ENCODE data around the gene TIAM1. TPM values are rescaled to one million over a fixed set of nuclear protein-coding genes. Genes with fewer than 3 reads are reported as not detected.

TIAM1 gene
- total and polyA plus RNA-seq, 2 donors, result 25.8 to 30.5 TPM

DNA sequence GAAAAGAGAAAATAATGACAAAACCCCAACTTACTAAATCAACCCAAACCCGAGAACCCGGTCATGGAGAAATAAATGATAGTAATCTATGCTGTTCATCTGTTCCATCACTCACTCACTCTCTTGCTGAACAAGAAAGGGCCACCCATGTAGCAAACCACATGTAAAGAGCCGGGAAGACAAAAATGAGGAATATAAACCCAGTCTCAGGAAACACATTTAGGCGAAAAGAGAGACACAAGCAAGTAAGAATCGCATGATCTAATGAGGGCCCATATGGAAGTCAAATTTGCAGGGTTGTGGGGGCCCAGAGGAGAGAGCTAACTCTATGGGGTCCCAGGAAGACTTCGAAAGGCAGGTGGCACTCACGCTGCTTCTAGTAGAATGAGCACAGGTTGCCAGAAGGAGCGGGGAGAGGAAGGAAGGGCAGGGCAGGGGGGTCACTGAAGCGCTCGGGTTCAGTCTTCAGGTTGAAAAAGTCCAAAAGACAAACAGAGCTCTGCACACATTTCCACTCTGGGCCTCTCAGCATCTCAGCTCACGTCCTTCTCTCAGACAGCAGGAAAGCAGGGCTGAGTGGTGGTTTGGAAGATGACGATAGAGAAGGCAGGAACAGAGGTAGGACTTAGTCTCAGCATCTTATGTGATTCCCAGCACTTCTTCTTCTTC lies 162.8 kb downstream of the TIAM1 start:
- peaks cover 3 to 7% of the 10 kb centered on the region in 2 donors for H3K36me3 ChIP-seq (ENCODE audit: control insufficient read depth in 2 of 2, insufficient read depth in 2 of 2, low read length in 1 of 2)

GRCh38 chr21:31180256-31181081 lies 163.6 kb downstream of the TIAM1 start:
- Histone ChIP-seq H3K4me1 (ENCODE audit: control insufficient read depth in 2 of 2, insufficient read depth in 2 of 2, low read length in 2 of 2) (peaks cover 39 to 56% of the 10 kb centered on the region in 2 donors), H3K27me3 (ENCODE audit: control insufficient read depth in 2 of 2, insufficient read depth in 1 of 2, low read length in 1 of 2) (no peaks in the 10 kb centered on the region), H3K9me3 (ENCODE audit: control insufficient read depth in 2 of 2, insufficient read depth in 1 of 2, low read length in 1 of 2) (no peaks in the 10 kb centered on the region), H3K4me3 (ENCODE audit: low read length in 2 of 2) (peak overlapping the region in 1 of 2 donors; percentile 11), H3K36me3 (ENCODE audit: control insufficient read depth in 2 of 2, insufficient read depth in 2 of 2, low read length in 1 of 2) (peaks cover 3 to 7% of the 10 kb centered on the region in 2 donors), H3K27ac (ENCODE audit: low read depth in 1 of 2, low read length in 1 of 2) (peak overlapping the region in 1 of 2 donors; percentile 98)
- WGBS, result 54% methylated on average over 5 of the region's 5 CpGs
- DNase-seq (ENCODE audit: low read depth in 6 of 9, low spot score in 9 of 9), result peak in 2 of 9 donors; percentile 63 to 81

More for the DNA sequence above, 162.8 kb downstream of the TIAM1 start:
- peak in 6 of 9 donors; percentile 49 to 84 (median 58) for DNase-seq (ENCODE audit: low read depth in 6 of 9, low spot score in 9 of 9)
- no peaks in the 10 kb centered on the region for H3K27me3 ChIP-seq (ENCODE audit: control insufficient read depth in 2 of 2, insufficient read depth in 1 of 2, low read length in 1 of 2)
- peak overlapping the region; percentile 1 to 11 for H3K4me3 ChIP-seq (ENCODE audit: low read length in 2 of 2)
- H3K4me1 ChIP-seq (ENCODE audit: control insufficient read depth in 2 of 2, insufficient read depth in 2 of 2, low read length in 2 of 2), result peaks cover 39 to 63% of the 10 kb centered on the region in 2 donors
- WGBS, result 16% methylated on average over 12 of the region's 12 CpGs
- peak overlapping the region; percentile 77 to 98 for H3K27ac ChIP-seq (ENCODE audit: low read depth in 1 of 2, low read length in 1 of 2)
- no peaks in the 10 kb centered on the region for H3K9me3 ChIP-seq (ENCODE audit: control insufficient read depth in 2 of 2, insufficient read depth in 1 of 2, low read length in 1 of 2)

- no peak overlapping the region for H3K4me3 ChIP-seq (ENCODE audit: low read length in 2 of 2)
- DNase-seq (ENCODE audit: low read depth in 6 of 9, low spot score in 9 of 9), result no peak
- no peaks in the 10 kb centered on the region for H3K9me3 ChIP-seq (ENCODE audit: control insufficient read depth in 2 of 2, insufficient read depth in 1 of 2, low read length in 1 of 2)
- H3K27me3 ChIP-seq (ENCODE audit: control insufficient read depth in 2 of 2, insufficient read depth in 1 of 2, low read length in 1 of 2), result no peaks in the 10 kb centered on the region
- H3K36me3 ChIP-seq (ENCODE audit: control insufficient read depth in 2 of 2, insufficient read depth in 2 of 2, low read length in 1 of 2), result peaks cover 2 to 9% of the 10 kb centered on the region in 2 donors
- WGBS, result 92% methylated on average over 4 of the region's 4 CpGs
- no peak overlapping the region for H3K27ac ChIP-seq (ENCODE audit: low read depth in 1 of 2, low read length in 1 of 2)
- H3K4me1 ChIP-seq (ENCODE audit: control insufficient read depth in 2 of 2, insufficient read depth in 2 of 2, low read length in 2 of 2), result peaks cover 15 to 29% of the 10 kb centered on the region in 2 donors
These were observed 167.3 kb downstream of the TIAM1 start for GRCh38 chr21:31176725-31177124.

DNA sequence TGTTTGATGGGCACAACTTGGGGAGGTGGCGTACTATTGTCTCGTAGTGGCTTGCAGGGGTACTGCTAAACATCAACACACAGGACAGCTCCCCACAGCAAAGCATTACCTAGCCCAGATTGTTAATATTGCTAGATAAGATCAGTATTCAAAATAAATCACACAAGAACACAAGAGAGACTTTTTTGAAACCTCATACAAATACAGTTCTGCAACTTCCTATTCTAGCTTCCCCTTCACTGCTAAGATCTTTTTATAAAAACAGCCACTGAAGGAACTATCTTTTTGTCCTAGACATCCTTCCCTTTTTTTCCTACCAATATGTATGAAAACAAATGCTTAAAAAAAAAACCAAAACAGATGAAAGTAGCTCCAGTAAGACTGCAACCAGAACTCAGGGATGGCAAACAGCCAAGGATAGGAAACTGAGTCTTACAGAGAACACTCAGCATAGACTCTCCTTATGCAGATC lies 167.9 kb downstream of the TIAM1 start:
- no peak overlapping the region for H3K27ac ChIP-seq (ENCODE audit: low read depth in 1 of 2, low read length in 1 of 2)
- 76% methylated on average over 2 of the region's 2 CpGs for WGBS
- H3K4me1 ChIP-seq (ENCODE audit: control insufficient read depth in 2 of 2, insufficient read depth in 2 of 2, low read length in 2 of 2), result peaks cover 11 to 23% of the 10 kb centered on the region in 2 donors

GRCh38 chr21:31173881-31174555 lies 170.0 kb downstream of the TIAM1 start:
- Histone ChIP-seq H3K36me3 (ENCODE audit: control insufficient read depth in 2 of 2, insufficient read depth in 2 of 2, low read length in 1 of 2) (peaks cover 3 to 4% of the 10 kb centered on the region in 2 donors), H3K4me3 (ENCODE audit: low read length in 2 of 2) (no peak overlapping the region), H3K27ac (ENCODE audit: low read depth in 1 of 2, low read length in 1 of 2) (no peak overlapping the region), H3K9me3 (ENCODE audit: control insufficient read depth in 2 of 2, insufficient read depth in 1 of 2, low read length in 1 of 2) (no peaks in the 10 kb centered on the region), H3K27me3 (ENCODE audit: control insufficient read depth in 2 of 2, insufficient read depth in 1 of 2, low read length in 1 of 2) (no peaks in the 10 kb centered on the region), H3K4me1 (ENCODE audit: control insufficient read depth in 2 of 2, insufficient read depth in 2 of 2, low read length in 2 of 2) (peaks cover 2 to 14% of the 10 kb centered on the region in 2 donors)
- WGBS, result 56% methylated on average over 25 of the region's 25 CpGs
- no peak for DNase-seq (ENCODE audit: low read depth in 6 of 9, low spot score in 9 of 9)

More for the DNA sequence above, 167.9 kb downstream of the TIAM1 start:
- Histone ChIP-seq H3K9me3 (ENCODE audit: control insufficient read depth in 2 of 2, insufficient read depth in 1 of 2, low read length in 1 of 2) (no peaks in the 10 kb centered on the region), H3K27me3 (ENCODE audit: control insufficient read depth in 2 of 2, insufficient read depth in 1 of 2, low read length in 1 of 2) (no peaks in the 10 kb centered on the region), H3K36me3 (ENCODE audit: control insufficient read depth in 2 of 2, insufficient read depth in 2 of 2, low read length in 1 of 2) (peaks cover 3 to 9% of the 10 kb centered on the region in 2 donors), H3K4me3 (ENCODE audit: low read length in 2 of 2) (no peak overlapping the region)
- no peak for DNase-seq (ENCODE audit: low read depth in 6 of 9, low spot score in 9 of 9)

- no peaks in the 10 kb centered on the region for H3K9me3 ChIP-seq (ENCODE audit: control insufficient read depth in 2 of 2, insufficient read depth in 1 of 2, low read length in 1 of 2)
- no peak overlapping the region for H3K4me3 ChIP-seq (ENCODE audit: low read length in 2 of 2)
- no peaks in the 10 kb centered on the region for H3K27me3 ChIP-seq (ENCODE audit: control insufficient read depth in 2 of 2, insufficient read depth in 1 of 2, low read length in 1 of 2)
- no peak for DNase-seq (ENCODE audit: low read depth in 6 of 9, low spot score in 9 of 9)
- H3K27ac ChIP-seq (ENCODE audit: low read depth in 1 of 2, low read length in 1 of 2), result no peak overlapping the region
- 94% methylated on average over 6 of the region's 6 CpGs for WGBS
- peaks cover 2 to 14% of the 10 kb centered on the region in 2 donors for H3K4me1 ChIP-seq (ENCODE audit: control insufficient read depth in 2 of 2, insufficient read depth in 2 of 2, low read length in 2 of 2)
- H3K36me3 ChIP-seq (ENCODE audit: control insufficient read depth in 2 of 2, insufficient read depth in 2 of 2, low read length in 1 of 2), result peaks cover 3 to 4% of the 10 kb centered on the region in 2 donors
These were observed 171.7 kb downstream of the TIAM1 start for GRCh38 chr21:31172328-31172727.

DNA sequence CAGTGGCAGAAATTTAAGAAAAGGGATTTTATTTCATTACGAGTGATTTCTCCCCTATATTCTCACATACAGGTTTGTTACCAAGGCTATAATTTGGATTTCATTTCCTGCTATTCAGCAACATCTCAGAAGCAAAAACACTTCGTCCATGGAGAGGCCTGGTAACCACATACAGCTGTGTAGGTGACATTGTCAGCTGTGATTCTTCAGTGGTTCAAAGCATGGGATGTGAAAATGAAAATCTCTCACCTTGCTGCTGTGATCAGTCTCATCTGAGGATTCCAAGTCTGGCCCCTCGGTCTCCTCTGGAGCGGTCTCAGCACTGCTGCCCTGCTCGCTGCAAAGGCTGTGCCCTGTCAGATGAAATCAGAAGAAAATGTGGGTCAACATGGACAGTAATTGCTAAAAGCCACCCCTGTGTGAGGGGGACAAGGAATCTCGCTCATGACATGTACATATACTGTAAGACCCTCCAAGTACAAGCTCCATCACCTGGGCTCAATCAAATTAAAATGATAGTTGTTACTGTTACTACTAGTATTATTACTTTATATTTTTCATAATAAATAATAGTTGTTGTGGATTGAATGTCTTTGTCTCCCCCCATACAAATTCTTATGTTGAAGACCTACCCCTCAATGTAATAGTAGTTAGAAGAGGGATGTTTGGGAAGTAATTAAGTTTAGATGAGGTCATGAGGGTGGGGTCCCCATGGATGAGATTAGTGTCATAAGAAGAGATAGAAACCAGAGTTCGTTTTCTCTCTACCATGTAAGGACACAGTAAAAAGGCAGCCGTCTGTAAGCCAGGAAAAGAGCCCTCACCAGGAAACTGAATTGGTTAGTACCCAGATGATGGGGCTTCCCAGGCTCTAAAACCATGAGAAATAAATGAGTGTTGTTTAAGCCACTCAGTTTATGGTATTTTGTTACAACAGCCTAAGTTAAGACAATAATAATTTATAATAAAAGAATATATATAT lies 179.1 kb downstream of the TIAM1 start:
- H3K27ac ChIP-seq (ENCODE audit: low read depth in 1 of 2, low read length in 1 of 2), result peak overlapping the region in 1 of 2 donors; percentile 52
- H3K4me3 ChIP-seq (ENCODE audit: low read length in 2 of 2), result no peak overlapping the region
- WGBS, result 80% methylated on average over 8 of the region's 8 CpGs
- H3K4me1 ChIP-seq (ENCODE audit: control insufficient read depth in 2 of 2, insufficient read depth in 2 of 2, low read length in 2 of 2), result peaks cover 6 to 16% of the 10 kb centered on the region in 2 donors
- no peaks in the 10 kb centered on the region for H3K27me3 ChIP-seq (ENCODE audit: control insufficient read depth in 2 of 2, insufficient read depth in 1 of 2, low read length in 1 of 2)
- DNase-seq (ENCODE audit: low read depth in 6 of 9, low spot score in 9 of 9), result peak in 1 of 9 donors; percentile 43
- peaks cover 2 to 12% of the 10 kb centered on the region in 2 donors for H3K36me3 ChIP-seq (ENCODE audit: control insufficient read depth in 2 of 2, insufficient read depth in 2 of 2, low read length in 1 of 2)
- H3K9me3 ChIP-seq (ENCODE audit: control insufficient read depth in 2 of 2, insufficient read depth in 1 of 2, low read length in 1 of 2), result no peaks in the 10 kb centered on the region

- WGBS, result 96% methylated on average over 4 of the region's 4 CpGs
- no peak overlapping the region for H3K27ac ChIP-seq (ENCODE audit: low read depth in 1 of 2, low read length in 1 of 2)
- no peaks in the 10 kb centered on the region for H3K27me3 ChIP-seq (ENCODE audit: control insufficient read depth in 2 of 2, insufficient read depth in 1 of 2, low read length in 1 of 2)
- DNase-seq (ENCODE audit: low read depth in 6 of 9, low spot score in 9 of 9), result no peak
- H3K4me1 ChIP-seq (ENCODE audit: control insufficient read depth in 2 of 2, insufficient read depth in 2 of 2, low read length in 2 of 2), result peaks cover 24 to 35% of the 10 kb centered on the region in 2 donors
- H3K9me3 ChIP-seq (ENCODE audit: control insufficient read depth in 2 of 2, insufficient read depth in 1 of 2, low read length in 1 of 2), result no peaks in the 10 kb centered on the region
- no peak overlapping the region for H3K4me3 ChIP-seq (ENCODE audit: low read length in 2 of 2)
- peaks cover 2 to 12% of the 10 kb centered on the region in 2 donors for H3K36me3 ChIP-seq (ENCODE audit: control insufficient read depth in 2 of 2, insufficient read depth in 2 of 2, low read length in 1 of 2)
These were observed 181.2 kb downstream of the TIAM1 start for GRCh38 chr21:31162827-31163226.

All from thymus (tissue), 11 donors.